A549 (cell line): ENCODE measurements around the gene STT3B. TPM values are rescaled to one million over a fixed set of nuclear protein-coding genes. Genes with fewer than 3 reads are reported as not detected.

Source experiments
- ATAC-seq, 2 experiments: fragments of 200-7000 bp in 1 of 2; fragments of >200 bp in 1 of 2; cut with Nextera tagmentation in 1 of 2; cut with Tn5 transposase in 1 of 2; 3 replicates each; pipeline versions ENCODE4 v1.8.0 to v1.9.1; 2018 to 2020; ENCODE audit warnings: mild to moderate bottlenecking in 1 of 2, moderate library complexity in 1 of 2
- CTCF ChIA-PET: fragments of 300-600 bp; sonication (Branson Sonifier 250); formaldehyde crosslinking; extraction: SDS; loops from one replicate; lab custom pipeline; 2021; ENCODE audit warnings: antibody characterized with exemption, inconsistent platforms; lab: Yijun Ruan, JAX
- POLR2A ChIA-PET: fragments of 350-600 bp; formaldehyde crosslinking; extraction: SDS; loops from one replicate; lab custom pipeline; 2021; ENCODE audit warnings: antibody characterized with exemption, inconsistent platforms; lab: Yijun Ruan, JAX
- DNase-seq, 2 experiments: peaks; one replicate each; pipeline versions ENCODE4 v3.0.0 to v3.0.0-alpha.2; 2011 to 2016; ENCODE audit warnings: low read depth in 1 of 2, low spot score in 1 of 2
- FAIRE-seq: peaks from 2 replicates; lab custom pipeline; 2011; peaks lifted over from hg19 to GRCh38; lab: Jason Lieb, UNC
- H3K27ac ChIP-seq, 2 experiments: fragments of >200 bp; sonication (Bioruptor Twin); formaldehyde crosslinking; 3 replicates each; pipeline ENCODE4 v1.5.1; 2016 to 2017
- H3K4me1 ChIP-seq: fragments of >200 bp; sonication (Bioruptor Twin); formaldehyde crosslinking; 3 replicates; pipeline ENCODE4 v1.6.1; 2016
- H3K4me2 ChIP-seq: fragments of >200 bp; sonication (Bioruptor Twin); formaldehyde crosslinking; 3 replicates; pipeline ENCODE4 v1.6.1; 2016
- H3K4me3 ChIP-seq: fragments of >200 bp; sonication (Bioruptor Twin); formaldehyde crosslinking; 3 replicates; pipeline ENCODE4 v1.5.1; 2016
- H3K9me3 ChIP-seq: fragments of >200 bp; sonication (Bioruptor Twin); formaldehyde crosslinking; 3 replicates; pipeline ENCODE4 v1.6.1; 2016
- CBX2 ChIP-seq: fragments of 200-600 bp; sonication (generic); IDR thresholded peaks from 2 replicates; pipeline ENCODE4 v1.6.1; 2016; ENCODE audit warnings: low read depth, mild to moderate bottlenecking, borderline replicate concordance
- CBX8 ChIP-seq: fragments of 200-600 bp; sonication (generic); IDR thresholded peaks from 2 replicates; pipeline ENCODE4 v1.6.1; 2016
- CEBPB ChIP-seq, 2 experiments: fragments of >200 bp in 1 of 2; sonication (Bioruptor Twin) in 1 of 2; formaldehyde crosslinking in 1 of 2; IDR thresholded peaks; 2 replicates each; pipeline ENCODE4 v1.6.1; 2012 to 2016
- CHD4 ChIP-seq: fragments of 200-600 bp; sonication (generic); IDR thresholded peaks from 2 replicates; pipeline ENCODE4 v1.6.1; 2016; ENCODE audit warnings: antibody characterized with exemption, mild to moderate bottlenecking, borderline replicate concordance
- ESRRA ChIP-seq: fragments of 150-350 bp; IDR thresholded peaks from 2 replicates; pipeline ENCODE4 v1.6.1; 2014; ENCODE audit warnings: mild to moderate bottlenecking, low read length, borderline replicate concordance
- FOSB ChIP-seq: fragments of 250-450 bp; sonication (Bioruptor Pico); IDR thresholded peaks from 2 replicates; pipeline ENCODE4 v1.5.0; 2020; ENCODE audit warnings: mild to moderate bottlenecking, moderate library complexity
- HOXB13 ChIP-seq: fragments of 250-450 bp; sonication (Bioruptor Pico); IDR thresholded peaks from 2 replicates; pipeline ENCODE4 v1.5.0; 2020; ENCODE audit warnings: low read depth, mild to moderate bottlenecking, moderate library complexity
- HOXB5 ChIP-seq: fragments of 250-450 bp; sonication (Bioruptor Pico); IDR thresholded peaks from 2 replicates; pipeline ENCODE4 v1.5.0; 2020; ENCODE audit warnings: mild to moderate bottlenecking, moderate library complexity
- JUNB ChIP-seq: fragments of >200 bp; sonication (Bioruptor Twin); formaldehyde crosslinking; IDR thresholded peaks from 2 replicates; pipeline ENCODE4 v1.6.1; 2016
- KDM1A ChIP-seq: fragments of 200-600 bp; sonication (generic); IDR thresholded peaks from 2 replicates; pipeline ENCODE4 v1.6.1; 2016; ENCODE audit warnings: low read depth, mild to moderate bottlenecking
- MYC ChIP-seq: IDR thresholded peaks from 2 replicates; pipeline ENCODE4 v1.6.1; 2012; ENCODE audit warnings: mild to moderate bottlenecking, inconsistent platforms, low read length, improper control_type of control experiment, borderline replicate concordance
- PHF8 ChIP-seq: fragments of 200-600 bp; sonication (generic); IDR thresholded peaks from 2 replicates; pipeline ENCODE4 v1.6.1; 2016; ENCODE audit warnings: low read depth, mild to moderate bottlenecking, antibody characterized with exemption, moderate library complexity, borderline replicate concordance
- POLR2A ChIP-seq: IDR thresholded peaks from 2 replicates; pipeline ENCODE4 v1.6.1; 2012; ENCODE audit warnings: mild to moderate bottlenecking, low read length
- RARB ChIP-seq: fragments of 250-450 bp; sonication (Bioruptor Pico); IDR thresholded peaks from 2 replicates; pipeline ENCODE4 v1.8.0; 2021; ENCODE audit warnings: mild to moderate bottlenecking, moderate library complexity
- RCOR1 ChIP-seq: fragments of 150-350 bp; IDR thresholded peaks from 2 replicates; pipeline ENCODE4 v1.6.1; 2014; ENCODE audit warnings: antibody characterized with exemption, low read length, low read depth
- RNF2 ChIP-seq: fragments of 200-600 bp; sonication (generic); IDR thresholded peaks from 2 replicates; pipeline ENCODE4 v1.6.1; 2016; ENCODE audit warnings: low read depth, mild to moderate bottlenecking, antibody characterized with exemption, moderate library complexity, borderline replicate concordance
- SREBF2 ChIP-seq: fragments of 450-650 bp; IDR thresholded peaks from 2 replicates; pipeline ENCODE4 v1.6.1; 2014; ENCODE audit warnings: mild to moderate bottlenecking, moderate library complexity
- TFCP2L1 ChIP-seq: fragments of 250-450 bp; sonication (Bioruptor Pico); IDR thresholded peaks from 2 replicates; pipeline ENCODE4 v1.5.0; 2021; ENCODE audit warnings: mild to moderate bottlenecking
- ZNF302 ChIP-seq: fragments of 250-450 bp; sonication (Bioruptor Pico); IDR thresholded peaks from 2 replicates; pipeline ENCODE4 v1.9.0; 2021; ENCODE audit warnings: inconsistent platforms, mild to moderate bottlenecking, moderate library complexity
- WGBS: methylation state at CpG from one replicate; pipeline ENCODE4 v1.1.6; 2017; ENCODE audit errors: missing lambda C conversion rate; 5-methylcytosine and 5-hydroxymethylcytosine counted together
- polyA plus RNA-seq, 4 experiments: library from polyadenylated mRNA; depleted of rRNA in 3 of 4; stranded (reverse); fragments of >200 nt; fragmentation: RNase III in 1 of 4; extraction: RNeasy Plus Mini Kit Qiagen cat#74134 plus additional on column Dnase treatment in 1 of 4; gene quantifications; 2 replicates in 3 of 4; 3 replicates in 1 of 4; pipeline ENCODE4 v1.2.3, GENCODE V29; 2011 to 2017
- TF ChIP-seq, protein P1 (sequence below): fragments of >200 bp; sonication (Bioruptor Twin); formaldehyde crosslinking; IDR thresholded peaks from 3 replicates; pipeline ENCODE4 v1.6.1; 2016
- TF ChIP-seq, protein P2 (sequence below): fragments of 250-450 bp; sonication (Bioruptor Pico); IDR thresholded peaks from 2 replicates; pipeline ENCODE4 v1.5.0; 2020; ENCODE audit warnings: low read depth, mild to moderate bottlenecking, moderate library complexity
- TF ChIP-seq, protein P3 (sequence below): fragments of >200 bp; sonication (Bioruptor Twin); formaldehyde crosslinking; IDR thresholded peaks from 2 replicates; pipeline ENCODE4 v1.6.1; 2016
- TF ChIP-seq, protein P4 (sequence below): IDR thresholded peaks from 2 replicates; pipeline ENCODE4 v1.6.1; 2012
- TF ChIP-seq, protein P5 (sequence below): fragments of 450-650 bp; IDR thresholded peaks from 2 replicates; pipeline ENCODE4 v1.6.1; 2014; ENCODE audit warnings: antibody characterized with exemption
- TF ChIP-seq, protein P6 (sequence below): fragments of 250-450 bp; sonication (Bioruptor Pico); IDR thresholded peaks from 2 replicates; pipeline ENCODE4 v1.5.0; 2021; ENCODE audit warnings: mild to moderate bottlenecking, moderate library complexity, borderline replicate concordance
- TF ChIP-seq, protein P7 (sequence below): fragments of 150-350 bp; IDR thresholded peaks from 2 replicates; pipeline ENCODE4 v1.6.1; 2014; ENCODE audit warnings: low read depth, mild to moderate bottlenecking, low read length

Gene STT3B
- polyA plus RNA-seq, 2 of the 4 experiments (the other 2 are of a cell fraction) = 92.1 to 171 TPM

DNA sequence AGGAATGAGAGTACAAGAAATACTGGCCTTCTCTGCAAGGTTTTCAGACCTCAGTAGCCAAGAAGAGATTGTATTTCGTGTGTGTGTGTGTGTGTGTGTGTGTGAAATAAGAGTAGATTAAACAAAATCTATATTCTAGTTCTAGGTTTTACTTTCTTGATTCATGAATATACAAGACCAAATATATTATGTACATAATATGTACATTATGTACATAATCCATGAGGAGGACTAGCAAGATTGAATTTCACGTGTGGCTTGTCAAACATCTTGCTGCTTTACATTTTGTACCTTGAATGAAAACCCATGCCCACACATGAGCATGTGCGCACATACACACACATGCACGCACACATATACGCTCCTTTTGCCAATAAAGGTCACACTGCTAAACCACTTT, 18.2 kb upstream of the STT3B start:
- Histone ChIP-seq H3K27ac (no peak overlapping the region), H3K4me3 (no peak overlapping the region), H3K4me1 (no peaks in the 10 kb centered on the region), H3K4me2 (no peak overlapping the region), H3K9me3 (no peaks in the 10 kb centered on the region)
- DNase-seq (no peak), ATAC-seq (no peak), FAIRE-seq (no peak)
- WGBS = 60% methylated on average over 5 of the region's 5 CpGs
- CTCF ChIA-PET = no interaction called here
- no peak for TF ChIP-seq SREBF2
- TF ChIP-seq POLR2A = no peak
- TF ChIP-seq HOXB13 (CRISPR knock-in tag) = no peak
- no peak for TF ChIP-seq CEBPB (IDR thresholded peaks at IDR 0.05)
- TF ChIP-seq, protein P1, sequence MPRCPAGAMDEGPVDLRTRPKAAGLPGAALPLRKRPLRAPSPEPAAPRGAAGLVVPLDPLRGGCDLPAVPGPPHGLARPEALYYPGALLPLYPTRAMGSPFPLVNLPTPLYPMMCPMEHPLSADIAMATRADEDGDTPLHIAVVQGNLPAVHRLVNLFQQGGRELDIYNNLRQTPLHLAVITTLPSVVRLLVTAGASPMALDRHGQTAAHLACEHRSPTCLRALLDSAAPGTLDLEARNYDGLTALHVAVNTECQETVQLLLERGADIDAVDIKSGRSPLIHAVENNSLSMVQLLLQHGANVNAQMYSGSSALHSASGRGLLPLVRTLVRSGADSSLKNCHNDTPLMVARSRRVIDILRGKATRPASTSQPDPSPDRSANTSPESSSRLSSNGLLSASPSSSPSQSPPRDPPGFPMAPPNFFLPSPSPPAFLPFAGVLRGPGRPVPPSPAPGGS = no peak
- TF ChIP-seq FOSB = no peak
- no peak for TF ChIP-seq ESRRA
- TF ChIP-seq CBX2 = no peak
- TF ChIP-seq TFCP2L1 (CRISPR knock-in tag) = no peak
- TF ChIP-seq, protein P2, sequence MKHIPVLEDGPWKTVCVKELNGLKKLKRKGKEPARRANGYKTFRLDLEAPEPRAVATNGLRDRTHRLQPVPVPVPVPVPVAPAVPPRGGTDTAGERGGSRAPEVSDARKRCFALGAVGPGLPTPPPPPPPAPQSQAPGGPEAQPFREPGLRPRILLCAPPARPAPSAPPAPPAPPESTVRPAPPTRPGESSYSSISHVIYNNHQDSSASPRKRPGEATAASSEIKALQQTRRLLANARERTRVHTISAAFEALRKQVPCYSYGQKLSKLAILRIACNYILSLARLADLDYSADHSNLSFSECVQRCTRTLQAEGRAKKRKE (CRISPR knock-in tag) = no peak
- no peak for TF ChIP-seq ZNF302 (CRISPR knock-in tag)
- no peak for TF ChIP-seq HOXB5
- no peak for TF ChIP-seq PHF8
- no peak for TF ChIP-seq KDM1A
- TF ChIP-seq MYC = no peak
- TF ChIP-seq, protein P3, sequence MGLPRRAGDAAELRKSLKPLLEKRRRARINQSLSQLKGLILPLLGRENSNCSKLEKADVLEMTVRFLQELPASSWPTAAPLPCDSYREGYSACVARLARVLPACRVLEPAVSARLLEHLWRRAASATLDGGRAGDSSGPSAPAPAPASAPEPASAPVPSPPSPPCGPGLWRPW = no peak
- TF ChIP-seq, protein P4, sequence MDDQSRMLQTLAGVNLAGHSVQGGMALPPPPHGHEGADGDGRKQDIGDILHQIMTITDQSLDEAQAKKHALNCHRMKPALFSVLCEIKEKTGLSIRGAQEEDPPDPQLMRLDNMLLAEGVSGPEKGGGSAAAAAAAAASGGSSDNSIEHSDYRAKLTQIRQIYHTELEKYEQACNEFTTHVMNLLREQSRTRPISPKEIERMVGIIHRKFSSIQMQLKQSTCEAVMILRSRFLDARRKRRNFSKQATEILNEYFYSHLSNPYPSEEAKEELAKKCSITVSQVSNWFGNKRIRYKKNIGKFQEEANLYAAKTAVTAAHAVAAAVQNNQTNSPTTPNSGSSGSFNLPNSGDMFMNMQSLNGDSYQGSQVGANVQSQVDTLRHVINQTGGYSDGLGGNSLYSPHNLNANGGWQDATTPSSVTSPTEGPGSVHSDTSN = no peak
- no peak for TF ChIP-seq RARB (CRISPR knock-in tag)
- TF ChIP-seq JUNB = no peak
- TF ChIP-seq RNF2 = no peak
- POLR2A ChIA-PET = no interaction called here

DNA sequence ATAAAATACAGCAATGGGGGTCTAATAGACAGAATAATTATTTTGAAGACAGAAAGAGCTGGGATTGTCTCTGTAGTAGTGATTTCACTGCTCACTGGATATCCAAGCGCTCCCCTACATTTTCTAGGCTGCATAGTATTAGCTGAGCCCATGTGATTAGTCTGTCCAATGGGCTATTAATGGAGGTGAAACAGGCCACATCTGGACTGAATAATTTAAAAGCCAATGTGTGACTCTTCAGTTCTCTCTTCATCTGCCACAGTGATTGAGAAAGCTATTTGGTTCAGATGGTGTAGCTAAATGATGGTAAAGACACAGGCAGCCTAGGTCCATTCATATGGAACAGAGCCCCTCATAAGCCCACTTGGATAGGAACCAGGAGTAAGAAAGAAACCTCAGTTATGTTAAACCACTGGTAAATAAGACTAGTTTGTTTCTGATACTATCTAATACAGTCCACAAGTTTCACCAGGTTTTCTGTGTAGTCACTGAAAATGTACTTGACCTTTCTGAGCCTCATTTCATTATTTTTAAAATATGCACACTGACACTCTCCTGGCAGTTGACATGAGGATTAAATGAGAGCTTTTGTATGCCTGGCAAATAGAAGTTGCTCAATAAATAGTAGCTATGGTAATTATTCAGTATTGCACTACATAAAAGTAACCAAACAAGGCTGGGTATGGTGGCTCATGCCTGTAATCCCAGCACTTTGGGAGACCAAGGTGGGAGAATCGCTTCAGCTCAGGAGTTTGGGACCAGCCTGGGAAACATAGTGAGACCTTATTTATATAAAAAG, 17.0 kb upstream of the STT3B start:
- H3K27ac ChIP-seq = no peak overlapping the region
- no peak for FAIRE-seq
- no peak overlapping the region for H3K4me2 ChIP-seq
- no peak overlapping the region for H3K4me3 ChIP-seq
- ATAC-seq = no peak
- CTCF ChIA-PET = interaction anchor here (1.4 to 2.6 kb wide), 2 partner anchors 16 to 18 kb away, joined by 4 to 9 read pairs; partner anchors contain the start of gene STT3B
- no peaks in the 10 kb centered on the region for H3K4me1 ChIP-seq
- H3K9me3 ChIP-seq = no peaks in the 10 kb centered on the region
- POLR2A ChIA-PET = interaction anchor here (0.6 to 0.8 kb wide), 2 partner anchors 17 to 1662 kb away, joined by 5 read pairs; partner anchors contain the start of gene STT3B
- WGBS = 54% methylated on average over 2 of the region's 2 CpGs
- no peak for DNase-seq
- TF ChIP-seq RCOR1 (no peak), CHD4 (no peak), MYC (no peak), CBX2 (no peak), ESRRA (no peak), CBX8 (no peak), JUNB (no peak)
- TF ChIP-seq, protein P1 = no peak
- TF ChIP-seq, protein P5, sequence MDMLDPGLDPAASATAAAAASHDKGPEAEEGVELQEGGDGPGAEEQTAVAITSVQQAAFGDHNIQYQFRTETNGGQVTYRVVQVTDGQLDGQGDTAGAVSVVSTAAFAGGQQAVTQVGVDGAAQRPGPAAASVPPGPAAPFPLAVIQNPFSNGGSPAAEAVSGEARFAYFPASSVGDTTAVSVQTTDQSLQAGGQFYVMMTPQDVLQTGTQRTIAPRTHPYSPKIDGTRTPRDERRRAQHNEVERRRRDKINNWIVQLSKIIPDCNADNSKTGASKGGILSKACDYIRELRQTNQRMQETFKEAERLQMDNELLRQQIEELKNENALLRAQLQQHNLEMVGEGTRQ = no peak
- TF ChIP-seq, protein P6, sequence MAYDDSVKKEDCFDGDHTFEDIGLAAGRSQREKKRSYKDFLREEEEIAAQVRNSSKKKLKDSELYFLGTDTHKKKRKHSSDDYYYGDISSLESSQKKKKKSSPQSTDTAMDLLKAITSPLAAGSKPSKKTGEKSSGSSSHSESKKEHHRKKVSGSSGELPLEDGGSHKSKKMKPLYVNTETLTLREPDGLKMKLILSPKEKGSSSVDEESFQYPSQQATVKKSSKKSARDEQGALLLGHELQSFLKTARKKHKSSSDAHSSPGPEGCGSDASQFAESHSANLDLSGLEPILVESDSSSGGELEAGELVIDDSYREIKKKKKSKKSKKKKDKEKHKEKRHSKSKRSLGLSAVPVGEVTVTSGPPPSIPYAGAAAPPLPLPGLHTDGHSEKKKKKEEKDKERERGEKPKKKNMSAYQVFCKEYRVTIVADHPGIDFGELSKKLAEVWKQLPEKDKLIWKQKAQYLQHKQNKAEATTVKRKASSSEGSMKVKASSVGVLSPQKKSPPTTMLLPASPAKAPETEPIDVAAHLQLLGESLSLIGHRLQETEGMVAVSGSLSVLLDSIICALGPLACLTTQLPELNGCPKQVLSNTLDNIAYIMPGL = no peak
- TF ChIP-seq, protein P7, sequence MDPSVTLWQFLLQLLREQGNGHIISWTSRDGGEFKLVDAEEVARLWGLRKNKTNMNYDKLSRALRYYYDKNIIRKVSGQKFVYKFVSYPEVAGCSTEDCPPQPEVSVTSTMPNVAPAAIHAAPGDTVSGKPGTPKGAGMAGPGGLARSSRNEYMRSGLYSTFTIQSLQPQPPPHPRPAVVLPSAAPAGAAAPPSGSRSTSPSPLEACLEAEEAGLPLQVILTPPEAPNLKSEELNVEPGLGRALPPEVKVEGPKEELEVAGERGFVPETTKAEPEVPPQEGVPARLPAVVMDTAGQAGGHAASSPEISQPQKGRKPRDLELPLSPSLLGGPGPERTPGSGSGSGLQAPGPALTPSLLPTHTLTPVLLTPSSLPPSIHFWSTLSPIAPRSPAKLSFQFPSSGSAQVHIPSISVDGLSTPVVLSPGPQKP = no peak
- TF ChIP-seq, protein P2 (CRISPR knock-in tag) = no peak
